CMK (cell line): ENCODE measurements around the gene OR10A4.
"Not testable (repeated sequence)": the region's sequence is repeated elsewhere in the genome, so short reads cannot be mapped to it uniquely, and the experiment has no call there.

Experiments
- DNase-seq: peaks from one replicate; pipeline ENCODE4 v3.0.0-alpha.2; 2010; ENCODE audit warnings: low read depth

Gene OR10A4

DNA sequence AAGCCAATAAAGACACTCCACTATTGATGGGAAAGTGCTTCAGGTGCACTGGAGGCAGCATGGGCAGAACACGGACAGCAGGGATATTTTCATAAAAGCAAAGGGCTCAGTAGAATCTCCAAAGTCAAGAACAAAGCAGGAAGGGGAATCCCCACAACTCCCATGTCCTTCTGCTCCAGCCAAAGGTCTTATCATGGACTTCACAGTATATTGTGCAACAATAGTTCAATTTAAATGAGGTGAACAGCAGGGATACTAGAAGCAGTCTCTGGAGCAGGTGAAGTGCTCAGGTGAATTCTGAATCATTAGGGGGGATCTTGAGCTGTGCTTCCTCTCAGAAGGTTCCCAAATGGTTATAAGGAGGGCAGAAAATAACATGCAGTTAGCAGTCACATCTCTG, 22.5 kb downstream of the OR10A4 start:
- DNase-seq: no peak

DNA sequence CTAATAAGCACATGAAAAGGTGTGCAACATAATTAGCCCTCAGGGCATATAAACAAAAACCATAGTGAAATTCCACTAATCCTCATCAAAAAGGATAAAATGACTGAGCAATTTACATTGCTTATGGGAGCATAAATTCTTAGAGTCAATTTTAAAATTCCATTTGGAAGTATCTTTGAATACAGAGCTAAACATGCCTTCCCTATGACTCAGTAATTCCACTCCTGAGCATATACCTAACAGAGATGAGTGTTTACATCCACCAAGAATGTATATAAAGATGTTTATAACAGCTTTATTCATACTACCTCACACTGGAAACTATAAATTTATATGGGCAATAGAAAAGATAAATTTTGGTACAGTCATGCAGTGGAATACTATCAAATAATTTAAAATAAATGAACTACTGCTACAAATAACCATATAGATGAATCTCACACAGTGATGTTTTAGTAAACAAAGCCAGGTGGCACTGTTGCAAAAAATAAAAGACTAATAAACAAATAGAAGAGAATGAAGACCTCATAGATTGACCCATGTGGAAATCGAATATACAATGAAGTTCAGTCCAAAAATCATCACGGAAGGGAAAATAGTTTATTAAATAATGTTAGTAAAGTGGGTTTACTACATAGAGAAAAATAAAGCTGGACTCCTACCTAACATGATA, 24.0 kb downstream of the OR10A4 start:
- no peak for DNase-seq

DNA sequence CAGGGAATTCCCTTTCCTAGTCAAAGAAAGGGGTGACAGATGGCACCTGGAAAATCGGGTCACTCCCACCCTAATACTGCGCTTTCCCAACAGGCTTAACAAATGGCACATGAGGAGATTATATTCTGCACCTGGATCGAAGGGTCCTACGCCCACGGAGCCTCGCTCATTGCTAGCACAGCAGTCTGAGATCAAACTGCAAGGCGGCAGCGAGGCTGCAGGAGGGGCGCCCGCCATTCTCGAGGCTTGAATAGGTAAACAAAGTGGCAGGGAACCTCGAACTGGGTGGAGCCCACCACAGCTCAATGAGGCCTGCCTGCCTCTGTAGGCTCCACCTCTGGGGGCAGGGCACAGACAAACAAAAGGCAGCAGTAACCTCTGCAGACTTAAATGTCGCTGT, 28.4 kb downstream of the OR10A4 start:
- not testable (repeated sequence) for DNase-seq

DNA sequence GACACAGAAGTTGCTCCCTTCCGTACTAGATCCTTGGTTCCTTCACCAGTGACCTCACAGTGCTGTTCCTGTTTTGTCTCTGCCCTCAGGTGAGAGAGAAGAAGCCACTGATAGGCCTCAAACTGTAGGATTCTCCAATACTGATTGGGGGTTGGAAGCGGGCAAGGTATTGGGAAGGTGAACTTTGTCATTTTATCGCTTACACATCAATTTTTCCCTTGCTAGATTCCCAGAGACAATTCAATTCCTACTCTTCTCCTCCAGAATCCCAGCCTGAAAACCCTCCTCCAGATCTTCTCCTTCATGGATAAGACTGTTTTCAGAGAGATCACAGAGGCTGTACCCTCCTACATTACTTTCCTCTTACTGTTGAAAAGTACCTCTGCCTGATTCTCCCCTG, 35.0 kb downstream of the OR10A4 start:
- DNase-seq: no peak

DNA sequence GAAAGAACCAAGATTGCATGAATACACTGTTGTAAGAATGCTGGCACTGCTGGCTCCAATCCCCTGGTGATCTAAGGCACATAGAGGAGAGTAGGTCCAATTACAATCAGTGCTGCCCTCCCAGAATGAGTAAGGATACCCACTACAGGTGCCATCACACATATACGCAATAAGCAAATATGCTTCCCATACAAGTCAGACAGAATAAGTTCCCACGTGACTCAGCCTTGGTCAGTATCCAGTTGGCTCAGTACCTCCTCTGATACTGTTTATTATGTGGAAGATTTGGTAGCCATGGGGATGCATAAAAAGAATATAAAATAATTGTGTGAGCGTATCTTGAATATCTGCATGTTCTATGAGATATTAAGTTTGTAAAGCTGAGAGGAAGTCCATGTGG, 35.5 kb downstream of the OR10A4 start:
- no peak for DNase-seq

DNA sequence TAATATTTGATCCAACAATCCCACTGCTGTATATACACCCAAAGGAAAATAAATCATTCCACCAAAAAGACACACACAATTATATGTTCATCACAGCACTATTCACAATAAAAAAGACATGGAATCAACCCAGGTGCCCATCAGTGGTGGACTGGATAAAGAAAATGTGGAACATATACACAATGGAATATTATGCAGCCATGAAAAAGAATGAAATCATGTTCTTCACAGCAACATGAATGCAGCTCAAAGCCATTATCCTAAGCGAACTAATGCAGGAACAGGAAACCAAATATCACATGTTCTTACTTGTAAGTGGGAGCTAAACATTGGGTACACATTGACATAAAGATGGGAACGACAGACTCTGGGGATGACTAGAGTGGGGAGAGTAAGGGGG, 43.3 kb downstream of the OR10A4 start:
- DNase-seq: no peak

DNA sequence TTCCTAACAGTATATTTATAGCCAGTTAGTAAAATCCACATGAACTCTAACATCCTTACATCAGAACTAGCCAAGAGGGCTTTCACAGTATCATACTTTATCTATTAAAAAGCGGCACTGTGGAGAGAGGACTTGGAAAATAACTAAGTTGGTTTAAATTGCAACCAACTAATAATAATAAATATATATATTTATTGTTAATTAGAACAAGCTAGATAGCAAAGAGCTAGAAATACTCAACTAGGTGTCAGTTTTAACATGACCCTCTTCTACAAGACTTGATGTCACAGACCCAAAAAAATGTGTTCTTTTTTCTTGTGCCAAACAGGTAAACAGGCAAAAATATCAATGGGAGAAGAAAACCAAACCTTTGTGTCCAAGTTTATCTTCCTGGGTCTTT, 44.3 kb downstream of the OR10A4 start, which contains the start of gene OR2D3:
Gene OR2D3, plus strand, starts transcription at position 301 of the 400 bp plus-strand sequence. Its CDS starts 0 bp downstream, at position 301.
- no peak for DNase-seq

DNA sequence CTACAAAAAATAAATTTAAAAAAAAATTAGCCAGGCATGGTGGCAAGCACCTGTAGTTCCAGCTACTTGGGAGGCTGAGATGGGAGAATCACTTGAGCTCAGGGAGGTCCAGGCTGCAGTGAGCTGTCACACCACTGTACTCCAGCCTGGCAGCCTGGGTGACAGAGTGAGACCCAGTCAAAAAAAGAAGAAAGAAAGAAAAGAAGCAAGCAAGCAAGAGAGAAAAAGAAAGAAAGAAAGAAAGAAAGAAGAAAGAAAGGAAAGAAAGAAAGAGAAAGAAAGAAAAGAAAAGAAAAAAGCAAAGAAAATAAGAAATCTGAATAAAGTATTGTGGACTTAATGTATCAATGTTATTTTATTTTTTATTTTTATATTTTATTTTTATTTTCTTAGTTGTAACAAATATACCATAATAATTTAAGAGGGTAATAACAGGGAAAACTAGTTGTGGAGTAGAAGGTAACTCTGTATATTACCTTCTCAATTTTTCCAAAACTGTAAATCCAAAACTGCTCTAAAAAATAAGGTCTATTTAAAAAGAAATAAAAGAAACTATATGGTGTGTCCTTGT, 48.7 kb downstream of the OR10A4 start:
- no peak for DNase-seq

DNA sequence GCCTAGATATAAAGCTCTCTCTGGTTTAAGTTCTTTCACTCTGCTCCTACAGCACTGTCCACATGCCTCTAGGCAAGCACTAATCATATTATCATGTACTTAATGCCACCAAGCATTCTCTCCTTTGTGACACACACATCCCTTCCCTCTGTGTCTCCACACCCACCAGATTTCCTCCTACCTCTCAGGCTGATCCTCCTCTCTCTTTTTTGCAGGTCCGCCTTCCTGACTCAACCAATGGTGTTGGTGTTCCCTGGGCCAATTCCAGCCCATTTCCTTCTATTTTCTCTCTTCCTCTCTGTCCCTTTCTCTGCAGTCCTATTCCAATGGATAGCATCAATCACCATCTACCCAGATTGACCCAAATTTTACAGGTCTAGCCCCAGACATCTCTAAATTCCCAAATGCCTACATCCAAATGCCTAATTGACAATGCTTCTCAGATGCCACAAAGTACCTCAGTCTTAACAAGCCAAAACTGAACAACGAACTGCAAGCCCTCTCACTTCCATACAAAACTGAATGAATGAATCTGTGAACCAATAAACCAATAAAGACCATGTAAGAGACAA, 49.3 kb downstream of the OR10A4 start:
- no peak for DNase-seq

DNA sequence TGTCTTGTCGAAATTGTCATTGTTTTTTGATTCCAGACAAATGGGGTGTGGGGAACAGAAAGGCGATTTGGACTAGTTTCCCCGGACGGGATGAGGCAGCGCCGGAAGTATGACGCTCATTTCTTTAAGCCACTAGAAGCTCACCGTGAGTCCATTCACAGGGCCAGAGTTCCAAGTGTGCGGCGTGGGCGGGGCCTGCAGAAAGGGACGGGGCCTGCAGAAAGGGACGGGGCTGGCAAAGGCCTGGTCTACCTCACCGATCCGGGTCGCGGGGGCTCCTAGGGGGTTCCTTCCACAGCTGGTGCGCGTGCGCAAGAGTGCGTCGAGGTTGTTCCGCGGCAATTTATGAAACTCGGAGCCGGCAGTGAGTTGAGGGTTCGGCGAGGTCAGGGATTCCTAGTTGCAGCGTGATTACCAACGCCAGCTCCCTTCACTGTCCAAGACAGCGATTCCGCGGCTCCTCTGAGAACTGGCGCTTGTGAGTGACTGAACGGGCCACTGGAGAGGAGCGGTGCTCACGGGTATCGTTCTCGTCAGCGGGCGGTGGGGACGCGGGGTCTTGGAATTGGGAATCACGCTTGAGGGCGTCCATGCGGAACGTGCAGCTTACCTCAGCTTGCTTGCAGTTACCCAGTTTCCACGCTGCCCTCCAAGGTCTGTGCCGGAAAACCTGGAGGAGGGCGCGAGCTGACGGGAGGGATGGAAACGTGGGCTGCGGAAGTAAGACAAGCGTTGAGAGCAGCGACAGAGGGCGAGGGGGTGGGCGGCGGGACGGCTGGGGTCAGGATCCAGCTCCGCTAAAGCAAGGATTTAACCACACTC, 50.0 kb downstream of the OR10A4 start, which contains the start of gene ZNF215:
Gene ZNF215, plus strand, starts transcription at position 219 of the 822 bp plus-strand sequence. CDS start 5,847 bp downstream, outside the sequence.
- no peak for DNase-seq

DNA sequence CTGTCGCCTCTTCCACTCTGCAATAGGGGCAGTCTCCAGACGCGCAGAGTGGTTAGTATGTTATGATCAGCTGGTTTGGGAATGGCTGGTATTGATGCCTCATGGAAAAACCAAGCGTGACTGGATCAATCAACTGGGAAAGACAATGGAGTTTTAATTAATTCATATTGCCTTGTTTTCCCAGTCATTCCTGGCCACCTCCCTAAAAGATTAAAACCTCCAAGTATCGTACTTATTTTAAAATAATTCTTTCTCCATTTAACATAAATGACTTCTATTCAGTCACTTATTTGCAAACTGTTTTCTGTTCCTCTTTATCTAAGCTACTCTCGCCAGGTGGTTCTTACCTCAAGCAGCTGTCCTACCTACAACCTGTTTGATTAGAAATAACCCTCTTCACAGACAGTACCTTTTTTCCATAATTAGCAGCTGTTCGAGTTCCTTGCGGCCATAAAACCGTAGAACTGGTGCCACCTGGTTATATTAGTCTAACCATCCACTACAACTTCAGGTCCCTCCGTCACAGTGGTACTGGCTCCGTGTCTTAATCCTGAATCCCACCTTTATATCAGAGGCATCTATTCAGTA, 50.7 kb downstream of the OR10A4 start:
- no peak for DNase-seq
